GM21381 (cell line): ENCODE data around the gene PARD6G.

Experiments
- ATAC-seq: cut with Tn5 transposase; IDR thresholded peaks from one replicate; pipeline ENCODE4 v1.9.1; 2021; ENCODE audit warnings: mild to moderate bottlenecking, moderate library complexity; ENCODE audit not compliant: unreplicated experiment

Gene PARD6G

GRCh38 chr18:80213182-80213581 is 34.1 kb downstream of the PARD6G start:
- no peak for ATAC-seq

DNA sequence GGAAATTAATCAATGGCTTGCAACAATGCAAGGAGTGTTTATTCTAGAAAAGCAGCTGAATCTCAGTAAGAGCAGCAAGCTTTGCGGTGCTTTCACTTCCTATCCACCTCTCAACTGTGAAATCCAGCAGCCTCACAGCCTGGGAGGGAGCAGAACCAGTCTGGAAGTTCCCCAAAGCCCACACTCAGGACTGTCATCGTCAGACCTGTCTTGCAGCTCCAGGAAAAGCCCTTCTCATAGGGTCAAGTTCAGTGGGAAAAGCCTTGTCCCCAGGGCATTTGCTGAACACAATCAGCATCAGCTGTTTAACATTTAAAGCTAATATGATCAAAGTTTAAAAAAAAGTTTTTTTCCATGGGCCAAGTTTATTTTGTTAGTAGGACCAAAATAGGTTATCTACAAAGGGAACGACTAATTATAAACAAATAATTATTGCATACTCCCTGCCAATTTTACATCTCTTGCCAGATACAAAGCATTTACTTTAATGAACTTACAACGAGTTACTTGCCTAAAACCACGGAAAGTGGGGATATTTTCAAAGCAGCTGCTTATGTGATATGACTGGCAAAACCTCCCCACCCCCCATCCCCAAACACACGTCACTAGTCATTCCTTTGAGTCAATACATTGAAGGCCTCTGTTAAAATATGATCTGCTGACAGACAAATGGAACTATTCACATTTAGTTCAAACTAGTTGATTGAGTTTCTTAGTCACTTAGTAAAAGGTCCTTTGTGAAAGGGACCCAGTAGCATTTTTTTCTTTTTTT is 36.8 kb downstream of the PARD6G start:
- peak; percentile 69 for ATAC-seq

- ATAC-seq: no peak
These were observed 38.7 kb downstream of the PARD6G start for GRCh38 chr18:80208620-80209019.

DNA sequence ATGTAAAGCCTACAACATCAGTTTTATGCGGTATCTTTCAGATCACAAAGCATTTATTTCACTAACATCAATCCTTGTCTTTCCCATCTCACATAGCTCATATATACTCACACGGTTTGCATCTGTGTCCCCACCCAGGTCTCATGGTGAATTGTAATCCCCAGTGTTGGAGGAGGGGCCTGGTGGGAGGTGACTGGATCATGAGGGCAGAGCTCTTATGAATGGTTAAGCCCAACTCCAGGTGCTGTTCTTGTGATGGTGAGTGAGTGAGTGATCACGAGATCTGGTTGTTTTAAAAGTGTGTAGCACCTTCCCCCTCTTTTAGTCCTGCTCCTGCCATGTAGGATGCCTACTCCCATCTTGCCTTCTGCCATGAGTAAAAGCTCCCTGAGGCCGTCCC is 42.0 kb downstream of the PARD6G start:
- no peak for ATAC-seq

- ATAC-seq: no peak
These were observed 43.2 kb downstream of the PARD6G start for GRCh38 chr18:80204142-80204541.

GRCh38 chr18:80203249-80203648 is 44.1 kb downstream of the PARD6G start:
- no peak for ATAC-seq

GRCh38 chr18:80202264-80202998 is 44.9 kb downstream of the PARD6G start:
- peak; percentile 89 for ATAC-seq

DNA sequence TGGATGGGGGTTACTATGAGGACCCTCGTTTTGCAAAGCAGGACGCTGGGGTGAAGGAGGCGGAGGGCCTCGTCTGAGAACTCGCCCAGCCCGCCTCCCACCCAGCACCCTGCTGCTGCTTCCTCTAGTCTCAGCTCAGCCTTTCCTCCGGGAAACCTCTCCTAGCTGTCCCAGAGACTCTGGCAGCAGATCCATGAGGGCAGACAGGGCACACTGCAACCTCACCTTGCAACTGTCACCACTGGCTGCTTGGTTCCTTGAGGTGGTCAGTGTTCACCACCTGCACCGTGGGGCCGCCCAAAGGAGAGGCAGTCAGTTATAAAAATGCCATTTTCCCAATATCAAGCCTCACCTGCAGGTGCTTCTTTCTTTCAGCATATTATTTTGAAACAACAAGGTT is 45.6 kb downstream of the PARD6G start:
- ATAC-seq: peak; percentile 19

GRCh38 chr18:80200932-80201672 is 46.2 kb downstream of the PARD6G start:
- no peak for ATAC-seq

DNA sequence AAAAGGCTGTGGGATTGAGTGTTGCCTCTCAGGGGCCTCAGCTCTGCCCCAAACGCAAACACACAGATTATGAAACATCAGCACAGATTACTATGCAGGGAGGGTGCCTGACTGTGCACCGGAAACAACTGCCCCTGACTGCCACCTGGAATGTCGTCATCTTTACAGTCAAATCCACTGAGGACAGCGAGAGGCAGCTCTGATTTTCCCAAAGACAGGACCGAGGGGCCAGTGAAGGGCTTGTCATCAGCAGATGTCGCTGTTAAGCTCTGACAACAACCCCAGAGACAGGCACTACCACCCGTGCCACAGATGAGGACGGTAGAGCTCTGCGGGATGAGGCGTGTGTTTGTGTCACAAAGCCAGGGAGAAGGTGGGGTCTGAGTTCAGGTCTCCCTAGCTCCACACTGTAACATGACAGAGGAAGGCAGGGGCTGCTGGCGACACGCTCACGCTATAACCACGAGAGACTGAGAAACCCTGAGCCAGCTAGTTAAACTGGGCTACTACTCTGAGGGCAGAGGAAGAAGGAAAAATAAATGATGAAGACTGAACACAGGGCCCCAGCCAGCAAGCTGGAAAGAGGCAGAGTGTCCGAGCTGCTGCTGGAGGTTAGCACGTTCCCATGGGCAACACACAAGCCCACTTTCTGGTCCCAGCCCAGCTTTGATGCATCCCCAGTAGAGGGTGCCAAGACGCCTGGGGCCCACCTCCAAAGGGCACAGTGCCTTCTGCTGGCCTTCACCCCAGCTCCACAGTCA is 47.0 kb downstream of the PARD6G start:
- ATAC-seq: no peak

DNA sequence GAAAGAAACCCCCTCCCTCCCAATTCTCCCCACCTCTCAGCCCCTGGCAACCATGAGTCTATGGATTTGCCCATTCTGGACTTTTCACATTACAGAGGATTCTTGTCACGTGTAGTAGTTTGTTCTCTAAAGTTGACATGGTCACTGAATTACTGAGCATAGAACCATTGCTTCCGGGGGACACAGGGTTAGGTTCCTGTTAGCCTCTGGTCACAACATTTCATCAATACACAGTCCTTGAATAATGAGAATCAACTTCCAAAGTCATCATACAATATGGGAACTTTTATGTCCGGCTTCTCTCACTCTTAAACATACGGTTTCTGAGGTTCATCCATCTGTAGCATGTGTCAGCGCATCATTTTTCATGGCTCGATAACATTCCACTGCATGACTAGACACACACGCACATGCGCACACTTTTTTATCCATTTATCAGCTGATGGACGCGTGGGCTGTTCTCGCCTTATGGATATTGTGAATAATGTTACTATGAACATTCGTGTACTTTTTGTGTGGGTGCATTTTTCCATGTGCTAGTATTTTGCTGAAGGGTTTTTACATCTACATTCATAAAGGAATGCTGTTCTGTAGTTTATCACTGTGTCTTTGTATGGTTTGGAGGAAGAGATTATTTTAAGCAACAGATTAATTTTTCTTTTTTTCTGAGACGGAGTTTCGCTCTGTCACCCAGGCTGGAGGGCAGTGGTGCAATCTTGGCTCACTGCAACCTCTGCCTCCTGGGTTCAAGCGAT is 48.1 kb downstream of the PARD6G start:
- no peak for ATAC-seq

- no peak for ATAC-seq
These were observed 48.9 kb downstream of the PARD6G start for GRCh38 chr18:80198391-80198790.

DNA sequence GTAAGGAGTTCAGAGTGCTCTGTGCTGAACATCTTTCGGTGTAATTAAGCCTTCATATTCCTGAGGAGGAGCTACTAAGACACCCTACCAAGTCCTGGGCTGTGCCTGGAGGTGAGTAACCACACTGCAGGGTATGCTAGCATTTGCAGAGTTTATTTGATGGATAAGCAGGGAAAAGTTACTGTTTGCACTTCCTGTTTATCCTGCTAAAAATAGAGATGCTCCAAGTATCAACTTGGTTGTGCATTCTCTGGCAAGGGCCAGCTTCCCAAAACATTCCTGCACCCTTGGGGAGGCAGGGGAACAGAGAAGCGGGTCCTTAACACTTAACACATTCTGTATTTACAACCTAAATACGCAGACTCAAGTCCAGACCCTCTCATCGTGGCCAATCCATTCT is 49.8 kb downstream of the PARD6G start:
- ATAC-seq: no peak

DNA sequence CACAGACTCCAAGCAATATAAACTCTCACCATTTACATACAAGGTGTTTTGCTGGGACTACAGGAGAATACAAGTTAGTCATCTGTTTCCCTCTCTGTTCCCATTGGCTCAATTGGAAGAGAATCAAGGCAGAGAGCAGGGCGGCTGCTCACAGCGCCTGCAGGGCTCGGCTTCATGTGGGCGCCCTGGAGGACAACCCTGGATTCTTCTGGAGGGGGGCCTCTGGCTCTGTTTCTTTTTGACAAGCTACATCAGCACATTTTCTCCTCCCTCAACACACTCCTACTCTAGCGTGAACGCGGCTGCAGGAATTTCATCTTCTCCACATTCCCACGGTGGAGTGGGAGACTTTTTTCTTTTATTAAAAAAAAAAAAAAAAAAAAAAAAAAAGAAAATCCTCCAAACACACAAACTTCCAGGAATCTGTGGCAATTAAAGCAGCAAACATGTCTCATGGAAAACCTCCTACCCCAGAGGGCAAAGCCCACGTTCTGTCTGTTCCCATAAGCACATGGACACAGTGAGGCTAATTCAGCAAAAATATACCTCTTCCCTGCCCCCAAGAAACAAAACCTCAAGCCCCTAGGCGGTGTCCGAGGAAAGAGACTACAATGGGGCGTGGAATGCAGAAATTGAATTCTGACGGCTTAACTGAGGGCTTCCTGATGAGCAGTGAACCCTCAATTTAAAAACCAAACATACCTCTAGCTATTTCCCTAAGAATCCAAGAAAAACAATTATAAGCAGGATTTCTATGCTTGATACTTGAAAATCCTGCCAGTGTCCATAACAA is 50.6 kb downstream of the PARD6G start:
- no peak for ATAC-seq

- ATAC-seq: peak; percentile 57
These were observed 52.3 kb downstream of the PARD6G start for GRCh38 chr18:80194874-80195570.

GRCh38 chr18:80193701-80194100 is 53.6 kb downstream of the PARD6G start:
- ATAC-seq: no peak

- ATAC-seq: no peak
These were observed 54.5 kb downstream of the PARD6G start for GRCh38 chr18:80192653-80193385.
